Natural killer cell (primary cell): ENCODE results near the gene SNRNP25. TPM values are rescaled to one million over a fixed set of nuclear protein-coding genes. Genes with fewer than 3 reads are reported as not detected.

ENCODE experiments used
- ATAC-seq, 3 donors: fragments of 150-1000 bp in 2 of 3; fragments of 200-7000 bp in 1 of 3; cut with Tn5 transposase; 1 replicate in 1 of 3; 2 replicates in 2 of 3; pipeline ENCODE4 v1.10.0; 2021; ENCODE audit warnings: mild to moderate bottlenecking in 2 of 3, moderate library complexity in 2 of 3
- DNase-seq, 2 donors: peaks; one replicate each; pipeline versions ENCODE4 v3.0.0 to v3.0.0-alpha.2; 2013 to 2021; ENCODE audit warnings: mixed read lengths in 1 of 2
- H3K27ac ChIP-seq: one replicate; pipeline ENCODE4 v1.5.1; 2013; ENCODE audit warnings: mild to moderate bottlenecking, low read length
- H3K27me3 ChIP-seq: one replicate; pipeline ENCODE4 v1.6.1; 2013; ENCODE audit warnings: low read length; ENCODE audit not compliant: control insufficient read depth, insufficient read depth
- H3K36me3 ChIP-seq: one replicate; pipeline ENCODE4 v1.6.1; 2013; ENCODE audit warnings: low read length; ENCODE audit not compliant: control insufficient read depth, insufficient read depth
- H3K4me1 ChIP-seq: one replicate; pipeline ENCODE4 v1.6.1; 2013; ENCODE audit warnings: low read length; ENCODE audit not compliant: control insufficient read depth, insufficient read depth
- H3K4me3 ChIP-seq: one replicate; pipeline ENCODE4 v1.5.1; 2013; ENCODE audit warnings: low read length
- H3K9me3 ChIP-seq: one replicate; pipeline ENCODE4 v1.6.1; 2013; ENCODE audit warnings: low read length; ENCODE audit not compliant: control insufficient read depth, insufficient read depth
- H3K27ac Mint-ChIP-seq, 2 donors: one replicate each; pipeline ENCODE4 v1.8.0; 2022; ENCODE audit warnings: mild to moderate bottlenecking in 2 of 2, mixed read lengths in 2 of 2, moderate library complexity in 1 of 2
- H3K27me3 Mint-ChIP-seq, 2 donors: one replicate each; pipeline ENCODE4 v1.8.0; 2022; ENCODE audit warnings: low read depth in 2 of 2, mixed read lengths in 2 of 2
- H3K36me3 Mint-ChIP-seq: one replicate; pipeline ENCODE4 v1.8.0; 2022; ENCODE audit warnings: mixed read lengths
- H3K4me1 Mint-ChIP-seq, 2 donors: one replicate each; pipeline ENCODE4 v1.8.0; 2022; ENCODE audit warnings: mixed read lengths in 2 of 2
- H3K4me3 Mint-ChIP-seq: one replicate; pipeline ENCODE4 v1.8.0; 2022; ENCODE audit warnings: mild to moderate bottlenecking, moderate library complexity, mixed read lengths
- H3K9me3 Mint-ChIP-seq, 2 donors: one replicate each; pipeline ENCODE4 v1.8.0; 2022; ENCODE audit warnings: mixed read lengths in 2 of 2
- CTCF ChIP-seq: fragments of 200-600 bp; IDR thresholded peaks from one replicate; pipeline ENCODE4 v1.8.0; 2022; ENCODE audit warnings: antibody characterized with exemption
- WGBS: methylation state at CpG from one replicate; pipeline ENCODE4 v1.1.7; 2013; ENCODE audit warnings: missing lambda C conversion rate; ENCODE audit not compliant: insufficient coverage; 5-methylcytosine and 5-hydroxymethylcytosine counted together
- intact Hi-C: fragments of 100-400 bp; cut with micrococcal nuclease; formaldehyde crosslinking; loops from one replicate; pipeline ENCODE4 v1.14.2; 2022
- total RNA-seq, 4 donors: library from RNA; stranded (reverse); fragments of 120-200 nt in 1 of 4; gene quantifications; one replicate each; pipeline versions ENCODE4 v1.2.3 to v1.2.4, GENCODE V29; 2013 to 2022

SNRNP25 gene
- total RNA-seq, 3 donors from 2014 or later (not counting 1 experiment from before 2014, with no cell fraction given), result 6.4 to 13.4 (median 13.2) TPM

GRCh38 chr16:94918-95265, 41.3 kb downstream of the SNRNP25 start:
- TF ChIP-seq CTCF, result no peak
- Mint-ChIP-seq H3K9me3 (no peaks in the 10 kb centered on the region), H3K4me3 (no peak overlapping the region), H3K27ac (no peak overlapping the region), H3K27me3 (no peaks in the 10 kb centered on the region), H3K4me1 (peaks cover 0 to 11% of the 10 kb centered on the region in 2 donors), H3K36me3 (no peaks in the 10 kb centered on the region)
- Histone ChIP-seq H3K36me3 (peaks cover 25% of the 10 kb centered on the region), H3K4me1 (peaks cover 8% of the 10 kb centered on the region), H3K27ac (no peak overlapping the region), H3K4me3 (no peak overlapping the region), H3K27me3 (no peaks in the 10 kb centered on the region), H3K9me3 (no peaks in the 10 kb centered on the region)
- DNase-seq, result no peak
- ATAC-seq, result no peak
- 95% methylated on average over 5 of the region's 5 CpGs for WGBS
- intact Hi-C loops, result no loop called here

- H3K4me3 Mint-ChIP-seq, result no peak overlapping the region
- peak; percentile 91 to 95 for DNase-seq
- no peaks in the 10 kb centered on the region for H3K9me3 Mint-ChIP-seq
- 12% methylated on average over 11 of the region's 11 CpGs for WGBS
- no peak overlapping the region for H3K27ac ChIP-seq
- H3K27me3 ChIP-seq, result no peaks in the 10 kb centered on the region
- H3K4me1 ChIP-seq, result peaks cover 8% of the 10 kb centered on the region
- no peaks in the 10 kb centered on the region for H3K9me3 ChIP-seq
- peak; percentile 99 for TF ChIP-seq CTCF
- H3K36me3 ChIP-seq, result peaks cover 23% of the 10 kb centered on the region
- no peaks in the 10 kb centered on the region for H3K36me3 Mint-ChIP-seq
- no peaks in the 10 kb centered on the region for H3K27me3 Mint-ChIP-seq
- H3K4me1 Mint-ChIP-seq, result peaks cover 0 to 18% of the 10 kb centered on the region in 2 donors
- H3K27ac Mint-ChIP-seq, result peak overlapping the region in 1 of 2 donors; percentile 20
- intact Hi-C loops, result loop anchor here (1.0 kb wide), 1 partner anchor 32 kb away; no protein-coding TSS in a partner anchor
- ATAC-seq, result peak; percentile 100
- no peak overlapping the region for H3K4me3 ChIP-seq
Observed at GRCh38 chr16:96935-97381, 43.3 kb downstream of the SNRNP25 start.

GRCh38 chr16:97822-98221, 44.2 kb downstream of the SNRNP25 start:
- H3K27ac ChIP-seq, result no peak overlapping the region
- Mint-ChIP-seq H3K27ac (no peak overlapping the region), H3K4me1 (peaks cover 0 to 18% of the 10 kb centered on the region in 2 donors), H3K9me3 (no peaks in the 10 kb centered on the region), H3K36me3 (no peaks in the 10 kb centered on the region), H3K4me3 (no peak overlapping the region), H3K27me3 (no peaks in the 10 kb centered on the region)
- H3K4me3 ChIP-seq, result no peak overlapping the region
- TF ChIP-seq CTCF, result no peak
- intact Hi-C loops, result loop anchor here (1.0 kb wide), 1 partner anchor 33 kb away; no protein-coding TSS in a partner anchor
- no peak for DNase-seq
- H3K36me3 ChIP-seq, result peaks cover 20% of the 10 kb centered on the region
- WGBS, result 96% methylated on average over 8 of the region's 8 CpGs
- no peaks in the 10 kb centered on the region for H3K9me3 ChIP-seq
- no peaks in the 10 kb centered on the region for H3K27me3 ChIP-seq
- no peak for ATAC-seq
- H3K4me1 ChIP-seq, result peaks cover 8% of the 10 kb centered on the region

- Mint-ChIP-seq H3K4me1 (peaks cover 0 to 18% of the 10 kb centered on the region in 2 donors), H3K27me3 (no peaks in the 10 kb centered on the region), H3K36me3 (no peaks in the 10 kb centered on the region), H3K27ac (no peak overlapping the region), H3K4me3 (no peak overlapping the region), H3K9me3 (no peaks in the 10 kb centered on the region)
- Histone ChIP-seq H3K4me3 (no peak overlapping the region), H3K4me1 (peaks cover 8% of the 10 kb centered on the region), H3K27me3 (no peaks in the 10 kb centered on the region), H3K27ac (no peak overlapping the region), H3K36me3 (peaks cover 23% of the 10 kb centered on the region), H3K9me3 (no peaks in the 10 kb centered on the region)
- DNase-seq, result no peak
- intact Hi-C loops, result no loop called here
- TF ChIP-seq CTCF, result no peak
- no peak for ATAC-seq
- WGBS, result 94% methylated on average over 5 of the region's 5 CpGs
Observed at GRCh38 chr16:100989-101388, 47.4 kb downstream of the SNRNP25 start.
